Vagina (tissue), 2 donors: ENCODE data around the gene CC2D1A.

Source experiments
- POLR2A ChIP-seq, 2 donors: fragments of 450-650 bp; IDR thresholded peaks; one replicate each; pipeline ENCODE4 v1.6.1; 2017; ENCODE audit warnings: antibody characterized with exemption in 2 of 2, mild to moderate bottlenecking in 2 of 2, moderate library complexity in 2 of 2
- TF ChIP-seq, protein P1 (sequence below), 3 experiments: fragments of 450-650 bp in 2 of 3; fragments of 200-600 bp in 1 of 3; sonication (generic) in 1 of 3; IDR thresholded peaks; one replicate each; pipeline ENCODE4 v1.5.1; 2017 to 2019; ENCODE audit warnings: antibody characterized with exemption in 3 of 3, mild to moderate bottlenecking in 2 of 3, moderate library complexity in 2 of 3

GRCh38 chr19:13942023-13942684 lies 36.2 kb downstream of the CC2D1A start:
- TF ChIP-seq, protein P1, sequence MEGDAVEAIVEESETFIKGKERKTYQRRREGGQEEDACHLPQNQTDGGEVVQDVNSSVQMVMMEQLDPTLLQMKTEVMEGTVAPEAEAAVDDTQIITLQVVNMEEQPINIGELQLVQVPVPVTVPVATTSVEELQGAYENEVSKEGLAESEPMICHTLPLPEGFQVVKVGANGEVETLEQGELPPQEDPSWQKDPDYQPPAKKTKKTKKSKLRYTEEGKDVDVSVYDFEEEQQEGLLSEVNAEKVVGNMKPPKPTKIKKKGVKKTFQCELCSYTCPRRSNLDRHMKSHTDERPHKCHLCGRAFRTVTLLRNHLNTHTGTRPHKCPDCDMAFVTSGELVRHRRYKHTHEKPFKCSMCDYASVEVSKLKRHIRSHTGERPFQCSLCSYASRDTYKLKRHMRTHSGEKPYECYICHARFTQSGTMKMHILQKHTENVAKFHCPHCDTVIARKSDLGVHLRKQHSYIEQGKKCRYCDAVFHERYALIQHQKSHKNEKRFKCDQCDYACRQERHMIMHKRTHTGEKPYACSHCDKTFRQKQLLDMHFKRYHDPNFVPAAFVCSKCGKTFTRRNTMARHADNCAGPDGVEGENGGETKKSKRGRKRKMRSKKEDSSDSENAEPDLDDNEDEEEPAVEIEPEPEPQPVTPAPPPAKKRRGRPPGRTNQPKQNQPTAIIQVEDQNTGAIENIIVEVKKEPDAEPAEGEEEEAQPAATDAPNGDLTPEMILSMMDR (IDR thresholded peaks at IDR 0.05), result no peak
- no peak for TF ChIP-seq POLR2A (IDR thresholded peaks at IDR 0.05)
